NOMO-1 (cell line): ENCODE data around the gene ISY1.
"Not testable (repeated sequence)": the region's sequence is repeated elsewhere in the genome, so short reads cannot be mapped to it uniquely, and the experiment has no call there.

Source experiments
- DNase-seq, 2 experiments: peaks; one replicate each; lab custom pipeline; 2025; ENCODE audit not compliant: unreplicated experiment in 2 of 2; lab: John Stamatoyannopoulos, UW

The ISY1 gene

DNA sequence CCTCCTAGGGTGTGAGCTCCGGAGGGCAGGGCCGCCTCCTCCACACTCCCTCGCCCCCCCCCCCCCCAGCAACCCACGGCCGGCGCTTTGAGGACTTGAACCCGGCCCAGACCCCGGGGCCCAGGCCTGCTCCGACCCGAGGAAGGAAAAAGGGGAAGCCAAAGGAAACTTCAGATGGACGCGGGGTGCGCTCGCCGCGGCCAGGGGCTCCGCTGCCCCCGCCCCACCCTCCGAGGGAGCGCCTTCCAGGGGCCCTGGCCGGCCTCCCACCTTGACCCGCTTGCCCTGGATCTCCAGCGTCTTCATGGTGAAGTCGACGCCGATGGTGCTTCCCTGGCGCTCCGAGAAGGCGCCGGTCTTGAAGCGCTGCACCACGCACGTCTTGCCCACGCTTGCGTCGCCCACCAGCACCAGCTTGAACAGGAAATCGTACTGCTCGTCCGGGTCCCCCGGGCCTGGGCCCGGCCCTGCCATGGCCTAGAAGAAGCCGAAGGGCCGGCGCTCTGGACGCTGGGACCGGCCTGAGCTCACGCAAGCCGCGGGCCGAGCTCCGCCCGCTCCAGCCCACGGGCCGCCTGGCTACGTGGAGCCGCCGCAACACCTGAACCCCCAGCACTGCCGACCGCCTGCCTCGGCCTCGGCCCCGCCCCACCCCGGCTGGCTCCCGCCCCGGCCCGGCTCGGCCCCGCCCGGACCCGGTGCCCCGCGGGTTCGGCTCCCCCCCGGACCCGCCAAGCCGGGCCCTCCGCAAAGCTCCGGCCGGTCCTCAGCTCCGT, 39.7 kb downstream of the ISY1 start:
- peak; percentile 46 to 56 for DNase-seq

DNA sequence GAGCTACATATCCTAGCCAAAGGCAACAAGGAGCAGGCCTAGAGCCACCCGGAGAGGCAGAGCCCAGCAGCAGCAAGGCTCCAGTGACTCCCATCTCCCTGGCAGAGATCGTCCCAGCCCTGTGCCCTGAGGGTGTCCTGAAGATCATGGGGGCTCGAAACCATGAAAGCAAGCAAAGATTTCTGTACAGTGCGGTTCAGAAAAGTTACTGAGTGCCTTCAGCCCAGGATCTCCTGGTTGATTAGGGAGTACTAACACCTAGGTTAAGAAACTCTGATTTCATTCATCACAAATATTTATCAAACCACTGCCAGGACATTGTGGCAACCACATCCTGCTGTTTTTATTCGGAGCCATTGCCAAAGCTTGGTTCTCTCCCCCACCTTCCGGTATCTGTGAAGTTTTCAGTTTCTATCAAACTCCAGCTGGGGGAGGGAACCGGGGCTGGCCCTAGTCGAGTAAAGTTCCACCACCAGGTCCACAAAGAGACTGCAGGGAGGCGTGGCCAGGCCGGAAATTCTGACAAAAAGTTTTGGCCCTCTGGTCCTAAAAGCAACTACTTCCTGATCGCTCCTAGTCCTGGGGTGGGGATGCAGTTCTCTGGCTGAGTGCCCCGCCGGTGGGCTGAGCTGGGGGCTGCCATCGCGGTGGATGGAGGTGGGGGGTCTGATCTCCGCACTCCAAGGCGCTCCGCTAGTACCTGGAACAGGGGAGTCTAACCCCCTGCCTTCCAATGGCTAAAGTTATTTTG, 40.4 kb downstream of the ISY1 start:
- peak; percentile 100 for DNase-seq

DNA sequence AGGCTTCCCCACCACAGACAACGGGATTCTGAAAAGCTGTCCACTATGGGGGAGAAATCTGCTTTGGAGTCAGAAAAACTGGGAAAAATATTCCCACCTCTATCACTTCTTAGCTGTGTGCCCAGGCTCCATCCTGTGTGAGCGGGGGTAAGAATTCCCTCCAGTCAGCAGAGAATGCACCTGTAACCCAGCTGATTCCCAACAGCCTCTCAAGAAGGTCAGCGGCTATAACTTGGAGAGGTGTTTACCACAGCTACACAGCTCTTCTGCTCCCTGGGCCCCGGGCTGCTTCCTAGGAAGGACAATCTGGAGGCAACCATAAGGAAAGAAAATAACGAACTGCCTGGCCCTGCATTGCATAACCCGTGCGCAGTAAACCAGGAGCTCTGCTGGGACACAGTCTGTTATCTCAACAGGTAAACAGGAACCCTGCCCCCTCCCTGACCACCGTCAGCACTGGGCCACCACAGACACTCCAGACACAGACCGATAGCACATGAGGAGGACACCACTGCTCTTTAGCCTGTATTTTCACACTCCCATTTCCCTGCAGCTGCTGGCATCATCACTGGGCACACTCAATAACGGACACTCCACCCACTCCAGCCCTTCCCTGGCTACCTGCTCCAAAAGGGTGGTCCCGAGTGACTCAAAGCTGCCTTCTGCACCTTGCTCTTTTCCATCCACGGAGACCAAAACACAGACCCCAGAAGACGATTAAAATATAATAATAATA, 41.3 kb downstream of the ISY1 start:
- no peak for DNase-seq

DNA sequence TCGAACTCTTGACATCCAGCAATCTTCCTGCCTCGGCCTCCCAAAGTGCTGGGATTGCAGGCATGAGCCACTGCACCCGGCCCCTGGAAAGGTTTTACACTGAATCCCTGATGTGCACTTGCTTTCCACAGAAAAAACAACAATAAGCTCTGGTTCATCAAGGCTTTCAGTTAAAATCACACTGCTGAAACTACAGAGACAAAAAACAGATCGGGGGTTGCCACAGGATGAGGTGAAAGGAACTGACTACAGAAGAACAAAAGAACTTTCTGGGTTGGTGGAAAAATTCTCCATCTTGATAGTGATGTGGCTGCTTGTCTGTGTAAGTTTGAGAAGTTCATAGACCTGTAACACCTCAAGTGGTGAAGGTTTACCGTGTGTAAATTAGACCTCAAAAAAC, 42.1 kb downstream of the ISY1 start:
- no peak for DNase-seq

DNA sequence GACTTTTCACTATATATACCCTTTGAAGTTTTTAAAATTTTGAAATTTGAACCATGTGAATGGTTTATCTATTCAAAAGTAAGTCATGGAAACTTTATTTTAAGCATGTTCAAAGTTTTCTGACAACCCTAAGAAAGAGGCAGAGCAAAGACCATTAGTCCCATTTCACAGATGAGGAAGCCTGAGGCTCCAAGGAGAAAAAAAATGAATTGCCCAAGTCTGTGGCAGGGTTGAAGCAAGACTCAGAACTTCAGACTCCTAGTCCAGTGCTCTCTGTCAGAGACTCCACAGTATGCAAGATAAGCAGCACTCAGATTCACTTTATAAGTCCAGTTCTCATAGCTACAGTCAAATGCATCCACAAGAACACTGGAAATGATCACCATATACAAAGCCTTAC, 43.7 kb downstream of the ISY1 start:
- DNase-seq = no peak

GRCh38 chr3:129116482-129116946, 44.3 kb downstream of the ISY1 start:
- peak; percentile 17 to 28 for DNase-seq

- DNase-seq = no peak
Measured at GRCh38 chr3:129114455-129114854, 46.4 kb downstream of the ISY1 start.

- peak; percentile 64 to 74 for DNase-seq
Measured at GRCh38 chr3:129112308-129113052, 48.4 kb downstream of the ISY1 start.

GRCh38 chr3:129111076-129111780, 49.6 kb downstream of the ISY1 start:
- not testable (repeated sequence) for DNase-seq

DNA sequence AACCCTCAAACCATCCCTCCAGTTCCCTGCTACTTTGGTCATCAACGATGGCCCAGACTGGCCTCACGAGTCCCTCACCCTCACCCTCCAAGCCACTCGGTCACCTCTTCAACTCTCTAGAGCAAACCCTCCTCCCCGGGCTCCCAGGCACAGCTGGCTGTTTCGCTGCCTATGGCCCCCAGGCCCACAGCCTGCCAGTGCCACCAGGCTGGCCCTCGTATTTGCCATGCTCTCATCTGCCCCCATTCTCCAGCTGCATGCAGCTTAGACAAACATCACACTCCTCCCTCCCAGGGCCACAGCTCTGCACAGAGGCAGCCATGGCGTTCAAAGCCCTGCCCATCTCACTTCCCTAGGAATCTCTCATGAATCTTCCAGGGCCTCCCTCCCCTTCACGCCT, 53.1 kb downstream of the ISY1 start:
- no peak for DNase-seq

DNA sequence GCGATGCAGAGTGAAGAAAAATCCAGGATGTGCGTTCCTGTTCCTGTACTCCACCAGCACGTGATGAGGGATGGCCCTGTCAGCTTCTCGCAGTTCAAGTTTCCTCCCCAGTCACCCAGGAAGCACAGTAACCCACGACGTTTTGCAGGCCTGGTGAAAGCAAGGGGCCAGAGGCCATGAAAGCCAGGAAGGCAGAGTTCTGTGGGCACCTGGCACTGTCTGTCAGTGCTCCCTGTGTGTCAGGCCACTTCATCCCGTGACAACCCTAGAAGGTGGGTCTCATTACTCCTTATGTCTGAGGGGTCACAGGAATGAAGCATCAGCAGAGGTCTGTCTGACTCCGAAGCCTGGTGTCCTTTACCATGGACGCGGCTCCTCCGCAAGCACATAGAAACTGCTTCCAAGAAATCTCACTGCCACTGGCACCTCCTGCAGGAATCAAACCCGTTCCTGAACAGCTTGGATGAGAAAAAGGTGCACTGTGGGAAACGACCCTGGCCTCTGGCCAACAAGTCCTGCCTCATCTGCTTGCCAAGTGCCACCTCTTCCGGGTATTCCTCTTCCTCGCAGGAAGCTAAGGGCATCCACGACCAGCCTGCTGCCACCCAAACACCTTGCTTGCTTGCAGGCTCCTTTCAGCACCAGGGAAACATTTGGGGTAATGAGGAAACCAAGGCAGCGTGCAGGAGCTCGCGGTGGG, 53.8 kb downstream of the ISY1 start:
- no peak for DNase-seq

DNA sequence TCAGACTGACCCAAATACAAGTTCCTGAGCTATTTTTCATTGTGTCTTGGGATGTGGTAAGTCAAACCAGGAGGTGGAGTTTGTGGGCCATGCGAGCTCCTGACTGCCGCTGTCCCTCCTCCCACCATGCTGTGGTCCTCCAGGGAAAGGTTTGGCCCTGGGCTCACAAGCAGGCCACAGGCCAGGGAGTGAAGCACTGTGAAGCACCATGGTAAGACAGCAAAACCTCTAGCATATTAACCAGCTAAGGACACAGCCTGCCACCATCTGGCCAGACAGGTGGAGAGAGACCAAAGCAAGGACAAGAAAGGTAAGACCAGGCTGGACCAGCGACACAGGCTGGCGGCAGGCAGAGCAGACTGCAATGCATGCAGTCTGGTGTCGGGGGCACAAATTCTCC, 54.5 kb downstream of the ISY1 start:
- DNase-seq = no peak

- DNase-seq = no peak
Measured at GRCh38 chr3:129105862-129106261, 55.0 kb downstream of the ISY1 start.

DNA sequence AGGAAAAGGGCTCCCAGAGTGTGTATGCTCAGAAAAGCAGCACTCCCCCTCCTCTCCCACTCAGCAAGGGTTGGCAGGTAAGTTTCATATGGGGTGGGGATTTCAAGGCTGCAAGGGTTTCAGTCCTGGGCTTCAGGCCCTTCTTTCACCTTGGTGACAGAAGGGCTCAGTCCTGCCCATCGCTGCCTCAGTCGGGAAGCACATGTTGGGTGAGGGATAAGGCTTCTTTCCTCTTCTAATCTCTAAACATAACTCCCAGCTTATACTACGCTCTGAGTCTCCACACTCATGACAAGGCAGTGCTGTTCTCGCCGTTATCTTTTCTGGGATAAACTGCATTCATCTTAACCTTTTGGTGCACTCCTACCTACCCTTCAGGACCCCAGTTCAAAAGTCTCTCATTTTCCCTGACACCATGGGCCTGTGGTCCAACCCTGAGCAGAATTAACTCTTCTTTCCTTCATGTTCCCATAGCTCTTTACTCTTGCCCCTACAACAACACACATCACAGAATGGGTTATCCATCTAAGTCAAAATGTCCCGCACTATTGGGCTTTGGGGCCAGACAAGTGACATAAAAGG, 56.3 kb downstream of the ISY1 start:
- no peak for DNase-seq

DNA sequence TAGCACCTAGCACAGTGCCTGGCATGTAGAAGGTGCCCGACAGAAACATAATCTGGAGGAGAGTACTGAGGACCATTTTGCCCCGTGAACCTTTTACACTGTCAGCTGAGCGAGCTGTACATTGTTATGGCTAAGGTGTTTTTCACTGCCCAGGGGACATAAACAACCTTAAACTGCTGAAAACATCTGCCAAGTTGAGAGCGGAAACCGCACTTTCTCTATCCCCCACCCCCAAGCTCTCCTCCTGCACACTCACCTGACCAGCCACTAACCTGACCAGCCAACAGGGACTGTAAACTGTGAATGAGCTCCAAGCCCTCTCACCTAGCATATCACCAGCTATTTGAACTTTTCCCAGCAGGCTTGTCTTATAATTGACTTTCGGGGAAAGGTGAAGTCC, 56.8 kb downstream of the ISY1 start:
- DNase-seq = no peak

- no peak for DNase-seq
Measured at GRCh38 chr3:129103296-129103695, 57.6 kb downstream of the ISY1 start.

DNA sequence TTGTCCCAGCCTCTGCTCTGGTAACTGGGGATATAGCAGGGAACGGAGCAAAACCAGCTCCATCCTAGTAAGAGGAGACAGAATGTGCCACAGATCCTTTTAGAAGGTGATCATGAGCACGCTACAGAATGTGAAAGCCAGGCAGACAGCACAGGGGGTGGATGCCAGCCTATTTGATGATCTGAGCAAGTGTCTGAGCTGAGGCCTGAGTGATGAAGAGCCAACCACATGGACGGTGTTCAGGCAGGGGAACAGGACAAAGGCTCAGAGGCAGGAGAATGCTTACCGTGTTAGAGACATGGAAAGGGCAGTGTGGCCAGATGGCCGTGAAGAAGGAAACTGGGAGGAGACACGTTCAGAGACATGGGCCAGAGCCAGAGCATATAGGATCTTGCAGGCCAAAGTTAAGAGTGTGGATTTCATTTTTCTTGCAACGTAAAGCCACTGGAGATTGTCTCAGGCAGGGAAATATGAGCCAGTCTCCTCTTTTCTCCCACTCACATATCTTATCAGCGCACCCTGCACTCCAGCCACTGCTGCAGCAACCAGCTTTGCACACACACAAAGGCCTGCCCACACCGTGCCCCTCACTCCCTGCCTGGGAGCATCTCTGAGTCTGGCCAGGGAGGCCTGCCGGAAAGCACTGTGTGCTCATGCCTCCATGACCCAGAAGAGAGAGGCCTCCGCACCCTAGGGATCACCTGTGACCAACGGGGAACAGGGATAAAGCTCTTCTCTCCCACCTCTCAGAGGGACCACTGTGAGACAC, 59.3 kb downstream of the ISY1 start:
- no peak for DNase-seq

- DNase-seq = no peak
Measured at GRCh38 chr3:129100274-129100673, 60.6 kb downstream of the ISY1 start.
